H7 (cell line): Measurements from ENCODE around the gene SLC6A12. TPM values are rescaled to one million over a fixed set of nuclear protein-coding genes. Genes with fewer than 3 reads are reported as not detected.
A peak's percentile ranks its signal among the peaks of the same experiment; 100 is the strongest.
"Not testable (repeated sequence)": the region's sequence is repeated elsewhere in the genome, so short reads cannot be mapped to it uniquely, and the experiment has no call there.

Experiments used
- DNase-seq: peaks from one replicate; pipeline ENCODE4 v3.0.0; 2012
- H3K27me3 ChIP-seq: 2 replicates; pipeline ENCODE4 v1.6.0; 2011; ENCODE audit warnings: mild to moderate bottlenecking, low read length; ENCODE audit not compliant: control insufficient read depth, insufficient read depth
- H3K36me3 ChIP-seq: replicated peaks from 2 replicates; pipeline ENCODE4 v1.5.1; 2011; ENCODE audit warnings: low read length; ENCODE audit not compliant: control insufficient read depth, insufficient read depth
- H3K4me3 ChIP-seq: 2 replicates; pipeline ENCODE4 v1.5.1; 2011; ENCODE audit warnings: low read depth, mild to moderate bottlenecking, control low read depth, low read length, moderate library complexity; ENCODE audit not compliant: insufficient read depth
- total RNA-seq: library from RNA; depleted of rRNA; stranded (reverse); fragments of >200 nt; shearing (Covaris generic); gene quantifications from 2 replicates; pipeline ENCODE4 v1.2.3, GENCODE V29; 2014

The SLC6A12 gene
- total RNA-seq, 1 experiment from 2014 or later, result 0.31 TPM

DNA sequence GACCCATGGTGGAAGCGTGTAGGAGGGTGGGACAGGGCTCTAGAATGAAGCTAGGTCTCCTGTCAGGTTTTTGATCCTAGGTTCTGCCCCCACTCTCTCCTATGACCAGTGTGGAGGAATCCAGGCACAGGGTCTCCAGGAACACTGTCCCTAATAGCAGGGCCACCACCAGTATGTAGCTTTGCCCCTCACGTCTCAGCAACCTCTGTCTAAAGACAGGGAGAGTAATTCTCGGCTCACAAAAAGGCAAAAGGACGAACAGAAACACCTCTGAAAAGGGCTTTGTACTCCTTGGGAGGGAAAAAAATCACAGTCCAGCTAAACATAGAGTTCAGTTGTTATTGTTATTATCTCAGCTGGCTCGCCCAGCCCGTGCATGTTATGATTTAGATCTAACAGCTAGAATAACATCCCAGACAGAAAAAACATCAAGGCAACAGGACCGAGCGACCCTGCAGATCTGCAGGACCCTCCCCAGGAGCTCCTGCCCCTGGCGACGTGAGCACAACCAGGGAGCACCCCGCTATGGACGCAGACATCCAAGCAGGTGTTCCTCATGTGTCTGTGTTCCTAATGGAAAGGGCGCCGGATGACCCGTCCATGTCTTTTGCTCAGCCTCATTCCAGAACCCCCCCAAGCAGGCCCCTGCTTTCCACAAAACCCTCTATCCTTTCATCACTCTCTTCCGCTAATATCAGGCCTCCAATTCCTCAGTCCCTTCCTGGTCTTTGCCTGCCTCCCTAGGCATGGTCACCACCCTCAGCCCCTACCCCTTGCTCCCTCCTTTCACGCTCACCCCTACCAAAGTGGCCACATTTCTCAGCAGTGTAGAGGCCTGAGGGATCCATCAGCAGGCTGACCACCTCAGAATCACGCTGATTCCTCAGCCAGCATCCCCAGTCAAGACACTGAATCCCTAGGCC lies 14.2 kb upstream of the SLC6A12 start:
- Histone ChIP-seq H3K27me3 (no peaks in the 10 kb centered on the region), H3K36me3 (no peaks in the 10 kb centered on the region), H3K4me3 (no peak overlapping the region)
- peak; percentile 28 for DNase-seq

DNA sequence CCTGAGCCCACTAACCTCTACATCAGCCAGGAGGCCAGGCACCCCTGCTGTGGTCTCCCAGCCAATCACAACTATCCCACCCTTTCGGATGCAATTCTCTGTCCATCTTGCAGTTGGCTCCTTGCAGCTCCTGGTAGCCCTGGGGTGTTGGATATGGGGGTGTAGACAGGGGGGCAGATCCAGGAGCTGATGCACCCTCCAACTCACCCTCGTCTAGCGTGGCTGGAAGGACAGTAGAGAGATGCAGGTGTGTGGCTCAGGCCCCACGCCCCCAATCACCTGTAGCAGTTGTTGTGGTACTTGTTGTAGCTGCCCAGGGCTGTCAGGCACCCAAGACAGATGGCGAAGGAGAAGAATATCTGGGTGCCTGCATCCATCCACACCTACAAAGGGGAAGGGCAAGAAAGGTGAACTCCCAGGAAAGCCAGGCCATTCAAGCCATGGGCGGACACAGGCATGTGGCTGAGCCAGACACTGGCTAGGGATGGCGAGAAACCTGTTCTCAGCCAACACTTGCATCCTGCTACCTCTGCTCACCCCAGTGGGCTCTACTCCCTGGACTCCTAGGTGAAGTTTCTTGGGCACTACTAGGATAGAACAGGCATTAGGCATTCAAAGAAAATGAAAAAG lies 13.4 kb upstream of the SLC6A12 start:
- no peaks in the 10 kb centered on the region for H3K27me3 ChIP-seq
- no peaks in the 10 kb centered on the region for H3K36me3 ChIP-seq
- peak; percentile 26 for DNase-seq
- H3K4me3 ChIP-seq, result no peak overlapping the region

DNA sequence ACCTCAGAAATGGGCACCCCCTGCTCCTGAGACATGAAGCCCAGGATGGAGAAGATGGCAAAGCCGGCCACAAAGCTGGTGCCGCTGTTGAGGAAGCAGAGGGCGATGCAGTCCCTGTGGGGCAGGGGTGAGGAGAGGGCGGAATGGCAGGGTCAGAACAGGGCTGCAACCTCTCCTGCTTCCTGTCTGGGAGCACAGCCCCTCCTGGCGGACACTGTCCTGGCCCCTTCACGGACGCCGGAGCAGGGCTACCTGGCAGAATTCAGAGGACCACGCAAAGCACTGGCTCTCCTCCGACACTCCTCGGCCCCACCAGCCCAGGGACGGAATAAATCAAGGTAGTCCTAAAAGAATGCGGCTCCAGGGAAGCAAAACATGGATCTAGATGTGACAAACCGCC lies 12.4 kb upstream of the SLC6A12 start:
- Histone ChIP-seq H3K36me3 (no peaks in the 10 kb centered on the region), H3K4me3 (no peak overlapping the region), H3K27me3 (no peaks in the 10 kb centered on the region)
- DNase-seq, result peak; percentile 76

DNA sequence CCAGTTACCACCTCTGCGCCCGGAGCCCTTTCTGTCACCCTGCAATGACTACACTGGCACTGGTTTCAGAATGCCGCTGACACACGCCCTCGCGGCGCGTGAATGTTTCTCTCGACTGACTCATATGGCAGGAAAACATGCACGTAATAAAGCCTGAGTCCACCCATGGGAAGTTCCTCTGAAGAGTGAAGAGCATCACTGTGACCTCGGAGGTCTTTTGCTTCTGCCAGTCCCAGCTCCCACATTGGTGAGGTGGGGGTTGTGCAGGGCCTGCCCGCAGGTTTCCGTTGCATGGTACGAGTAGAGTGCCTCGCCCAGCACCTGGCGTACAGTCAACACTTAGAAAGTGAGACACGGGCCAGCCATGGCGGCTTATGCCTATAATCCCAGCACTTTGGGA lies 11.1 kb upstream of the SLC6A12 start:
- no peak for DNase-seq
- H3K27me3 ChIP-seq, result no peaks in the 10 kb centered on the region
- no peaks in the 10 kb centered on the region for H3K36me3 ChIP-seq
- no peak overlapping the region for H3K4me3 ChIP-seq

DNA sequence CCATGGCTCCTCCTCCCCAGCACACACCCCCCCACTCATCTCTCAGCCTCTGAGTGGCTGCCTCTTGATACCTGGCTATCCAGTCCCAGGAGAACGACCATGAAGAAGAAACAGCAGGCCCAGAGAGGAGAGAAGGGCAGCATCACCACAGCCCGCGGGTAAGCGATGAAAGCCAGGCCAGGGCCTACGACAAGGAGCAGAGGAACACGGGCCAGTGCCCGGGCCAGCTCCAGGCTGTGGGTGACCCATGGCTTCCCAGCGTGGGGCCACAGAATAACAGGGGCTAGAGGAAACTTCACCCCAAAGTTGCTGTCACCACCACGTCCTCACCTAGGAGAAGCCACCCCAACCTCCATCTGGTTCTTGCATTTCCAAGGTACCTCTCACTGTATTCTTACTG lies 10.4 kb upstream of the SLC6A12 start:
- no peaks in the 10 kb centered on the region for H3K27me3 ChIP-seq
- H3K4me3 ChIP-seq, result no peak overlapping the region
- DNase-seq, result no peak
- no peaks in the 10 kb centered on the region for H3K36me3 ChIP-seq

DNA sequence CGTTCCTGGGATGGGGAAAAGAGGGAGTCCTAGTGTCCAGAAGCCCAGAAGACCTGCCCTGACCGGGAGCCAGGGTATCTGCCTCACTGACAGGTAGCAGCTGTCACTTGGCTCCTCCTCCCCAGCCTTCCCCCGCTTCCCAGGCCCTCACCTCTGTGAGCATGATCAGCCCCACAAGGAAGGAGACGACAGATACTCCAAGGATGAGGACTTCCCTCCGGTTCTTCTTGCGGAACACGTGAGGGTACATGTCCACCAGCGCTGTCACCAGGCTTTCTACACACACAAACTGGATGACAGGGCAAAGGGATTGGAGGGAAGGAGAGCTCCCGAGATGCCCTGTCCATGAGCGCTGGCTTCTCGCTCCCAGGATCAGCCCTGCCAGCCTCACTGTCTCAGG lies 9.9 kb upstream of the SLC6A12 start:
- Histone ChIP-seq H3K4me3 (no peak overlapping the region), H3K27me3 (no peaks in the 10 kb centered on the region), H3K36me3 (no peaks in the 10 kb centered on the region)
- DNase-seq, result no peak

DNA sequence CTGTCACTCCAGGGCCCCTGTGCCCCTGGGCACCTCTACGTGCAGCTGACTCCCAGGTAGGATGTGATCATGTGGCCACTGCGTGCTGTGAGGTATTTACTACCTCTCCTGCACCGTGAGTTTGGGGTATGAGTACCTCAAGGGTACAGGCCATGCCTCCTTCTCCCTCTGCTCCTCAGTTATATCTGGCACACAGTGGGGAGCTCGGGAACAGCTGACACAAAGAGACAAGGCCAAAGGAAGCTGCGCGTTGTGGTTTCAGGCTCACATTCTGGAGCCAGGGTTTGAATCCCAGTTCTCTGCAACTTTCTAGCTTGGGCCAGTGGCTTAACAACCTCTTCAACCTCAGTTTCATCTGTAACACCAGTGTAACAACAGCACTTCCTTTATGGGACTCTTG lies 7.8 kb upstream of the SLC6A12 start:
- no peak for DNase-seq
- no peaks in the 10 kb centered on the region for H3K36me3 ChIP-seq
- H3K27me3 ChIP-seq, result no peaks in the 10 kb centered on the region; the same call in 1 of the 2 replicates
- H3K4me3 ChIP-seq, result no peak overlapping the region

DNA sequence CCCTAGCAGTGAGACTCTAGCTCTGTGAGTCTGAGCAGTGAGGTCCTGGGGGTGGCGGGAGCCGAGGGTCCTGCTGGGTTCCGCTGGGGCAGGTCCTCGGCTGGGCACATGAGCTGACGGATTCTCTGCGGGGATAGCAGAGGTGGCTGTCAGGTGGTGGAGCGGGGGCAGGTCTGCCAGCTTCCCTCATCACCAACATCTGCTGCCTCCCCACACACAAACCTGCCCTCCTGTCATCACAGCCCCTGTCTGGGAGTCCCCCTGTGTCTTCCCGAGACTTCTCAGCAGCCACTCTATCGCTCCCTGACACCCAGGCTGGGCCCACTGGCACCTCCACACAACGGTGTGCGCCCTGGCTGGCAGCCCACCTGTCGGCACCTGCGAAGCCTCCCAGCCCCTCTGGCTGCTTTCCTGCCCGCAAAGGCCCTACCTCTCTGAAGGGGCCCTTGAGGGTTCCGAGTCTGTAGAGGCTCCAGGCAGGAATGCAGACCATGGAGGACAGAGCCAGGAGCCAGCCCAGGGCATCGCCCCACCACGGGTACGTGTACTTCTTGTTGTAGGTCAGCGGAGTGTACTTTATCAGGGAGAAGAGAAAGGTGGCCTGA lies 7.1 kb upstream of the SLC6A12 start:
- Histone ChIP-seq H3K27me3 (no peaks in the 10 kb centered on the region; the same call in 1 of the 2 replicates), H3K36me3 (no peaks in the 10 kb centered on the region), H3K4me3 (no peak overlapping the region)
- no peak for DNase-seq

DNA sequence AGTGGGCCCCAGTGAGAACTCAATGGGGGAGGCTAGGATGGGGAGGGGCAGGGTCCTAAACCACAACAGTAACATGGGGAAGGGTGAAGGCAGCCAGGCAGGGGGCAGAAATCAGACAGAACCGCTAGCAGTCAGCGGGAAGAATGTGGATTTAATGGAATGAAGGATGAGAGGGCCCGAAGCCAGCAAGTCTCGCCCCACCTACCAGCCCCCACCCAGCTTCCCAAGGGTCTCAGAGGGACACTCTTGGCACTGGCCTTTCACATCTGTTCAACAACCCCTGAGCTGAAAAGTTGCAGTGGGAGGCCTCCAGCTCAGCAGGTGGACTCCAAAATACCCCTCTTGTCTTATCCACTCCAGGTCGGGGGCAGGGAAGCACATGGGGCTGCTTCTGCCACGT lies 6.5 kb upstream of the SLC6A12 start:
- no peak for DNase-seq
- no peak overlapping the region for H3K4me3 ChIP-seq
- no peaks in the 10 kb centered on the region for H3K36me3 ChIP-seq

DNA sequence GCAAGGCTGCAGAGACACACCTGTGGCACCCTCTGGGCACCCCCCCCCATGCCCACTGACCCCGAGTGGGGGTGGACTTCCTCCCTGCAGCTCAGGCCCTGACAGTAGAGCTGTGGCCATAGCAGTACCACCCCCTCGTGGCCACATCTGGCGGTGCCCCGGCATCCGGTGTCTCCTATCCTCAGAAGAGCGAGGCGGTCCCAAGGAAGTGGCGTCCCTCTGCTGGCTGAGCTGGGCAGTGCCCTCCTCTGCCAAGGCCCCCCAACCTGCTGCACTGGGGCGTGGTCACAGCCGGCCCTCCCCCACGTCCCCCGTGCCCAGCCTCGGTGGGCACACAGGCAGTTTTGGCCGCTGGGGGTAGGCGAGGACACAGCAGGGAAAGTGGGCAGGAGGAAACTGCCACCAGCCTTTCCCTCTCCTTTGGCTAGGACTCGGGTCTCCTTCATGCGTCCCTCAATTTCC lies 6.0 kb upstream of the SLC6A12 start:
- peak; percentile 97 for DNase-seq
- no peaks in the 10 kb centered on the region for H3K36me3 ChIP-seq
- no peaks in the 10 kb centered on the region; the same call in 1 of the 2 replicates for H3K27me3 ChIP-seq
- no peak overlapping the region; the same call in 1 of the 2 replicates for H3K4me3 ChIP-seq

More for the DNA sequence above, 6.5 kb upstream of the SLC6A12 start:
- no peaks in the 10 kb centered on the region; the same call in 1 of the 2 replicates for H3K27me3 ChIP-seq

DNA sequence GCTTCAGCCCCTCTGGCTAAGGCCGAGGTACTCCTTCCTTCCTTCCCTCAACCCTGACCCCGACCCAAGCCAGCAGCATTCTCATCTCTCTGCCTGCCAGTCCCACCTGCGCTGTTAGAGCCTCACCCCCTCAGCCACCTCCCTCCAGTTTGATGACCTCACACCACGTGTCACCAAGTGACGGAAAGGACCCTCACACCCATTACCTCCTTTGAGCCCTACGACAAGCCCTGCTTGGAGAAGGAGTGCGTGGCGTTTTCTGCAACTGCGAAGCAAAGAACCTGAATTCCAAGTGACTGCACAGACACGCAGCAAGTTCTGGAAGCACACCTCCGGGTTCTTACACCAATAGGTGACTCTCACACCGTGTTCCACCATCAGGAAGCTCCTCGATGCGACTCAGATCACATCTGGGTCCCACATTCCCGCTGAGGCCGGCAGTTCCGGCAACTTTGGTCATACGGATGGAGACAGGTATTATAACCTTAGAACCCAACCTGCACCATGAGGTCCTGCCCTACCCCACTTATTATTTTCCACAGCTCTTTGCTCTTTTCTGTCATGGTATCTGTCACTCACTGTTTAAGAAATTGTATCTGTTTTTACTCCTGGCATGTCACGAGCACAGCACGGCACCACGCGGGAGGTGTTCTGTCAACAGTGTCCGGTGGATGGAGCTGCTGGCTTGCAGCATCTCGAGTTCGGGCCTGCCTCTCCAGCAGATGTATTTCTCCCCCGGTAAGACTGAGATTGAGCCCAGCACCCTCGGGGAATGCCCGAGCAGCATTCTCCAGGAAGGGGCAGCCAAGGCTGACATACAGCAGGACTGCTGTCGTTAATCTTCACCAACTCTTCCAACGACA lies 5.0 kb upstream of the SLC6A12 start:
- peaks cover 3% of the 10 kb centered on the region for H3K27me3 ChIP-seq
- H3K36me3 ChIP-seq, result no peaks in the 10 kb centered on the region
- H3K4me3 ChIP-seq, result no peak overlapping the region
- no peak for DNase-seq

DNA sequence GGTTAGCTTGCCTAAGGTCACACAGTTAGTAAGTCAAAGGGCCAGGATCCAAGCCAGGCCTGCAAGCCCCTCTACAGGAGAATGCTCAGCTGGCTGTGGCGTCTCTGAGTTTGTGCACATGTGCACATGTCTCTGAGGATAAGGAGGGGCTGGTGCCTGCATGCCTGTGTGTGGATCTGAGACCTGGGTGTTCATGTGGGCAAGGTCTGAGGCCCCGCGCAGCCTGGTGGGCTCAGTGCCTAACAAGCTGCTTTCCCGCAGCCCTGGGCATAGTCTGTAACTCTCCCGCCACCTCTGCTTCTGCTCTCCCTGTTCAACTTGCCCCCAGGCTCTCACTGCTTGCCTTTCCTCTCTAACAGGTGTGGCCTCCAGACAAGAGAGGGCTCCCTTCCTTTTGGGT lies 4.3 kb upstream of the SLC6A12 start:
- no peak overlapping the region for H3K4me3 ChIP-seq
- no peaks in the 10 kb centered on the region for H3K36me3 ChIP-seq
- H3K27me3 ChIP-seq, result peaks cover 10% of the 10 kb centered on the region
- DNase-seq, result no peak

DNA sequence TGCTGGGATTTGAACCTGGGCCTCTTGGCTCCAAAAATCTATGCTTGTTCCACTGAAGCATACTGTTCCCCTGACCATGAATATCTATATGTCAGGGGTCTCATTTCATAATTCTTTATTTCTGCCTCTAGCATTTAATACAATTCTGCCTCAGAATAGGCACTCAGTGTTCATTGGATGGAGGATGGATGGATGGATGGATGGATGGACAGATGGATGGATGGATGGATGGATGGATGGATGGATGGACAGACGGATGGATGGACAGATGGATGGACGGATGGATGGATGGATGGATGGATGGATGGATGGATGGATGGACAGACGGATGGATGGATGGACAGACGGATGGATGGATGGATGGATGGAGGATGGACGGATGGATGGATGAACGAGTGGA lies 3.1 kb upstream of the SLC6A12 start:
- H3K4me3 ChIP-seq, H3K36me3 ChIP-seq, DNase-seq: not testable (repeated sequence)
- peaks cover 19% of the 10 kb centered on the region for H3K27me3 ChIP-seq

DNA sequence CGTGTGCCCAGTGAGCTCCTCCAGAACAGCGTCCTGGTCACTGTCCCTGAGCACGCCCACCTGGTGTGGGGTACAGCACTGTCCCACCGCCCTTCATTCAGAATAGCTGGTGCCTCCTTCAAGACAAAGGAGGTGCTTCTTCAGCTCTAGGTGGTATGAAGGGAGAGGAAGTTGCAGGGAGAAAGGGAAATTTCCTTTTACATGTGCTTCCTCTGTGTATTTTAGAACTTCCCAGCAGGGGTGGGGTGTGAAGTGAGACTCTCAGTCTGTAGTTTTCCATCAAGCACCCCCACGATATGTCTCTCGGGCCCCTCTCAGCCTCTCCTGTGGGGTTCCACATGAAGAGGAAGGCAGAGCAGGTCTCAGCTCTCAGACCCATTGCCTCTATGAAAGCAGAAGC lies 1.2 kb upstream of the SLC6A12 start:
- H3K4me3 ChIP-seq, result no peak overlapping the region
- peaks cover 22% of the 10 kb centered on the region for H3K27me3 ChIP-seq
- no peak for DNase-seq
- no peaks in the 10 kb centered on the region for H3K36me3 ChIP-seq
